ENCODE measurements around the gene SRSF6. TPM values are rescaled to one million over a fixed set of nuclear protein-coding genes. Genes with fewer than 3 reads are reported as not detected.

Gene SRSF6
- polyA plus RNA-seq (2013): 90.2 and 91.2 TPM in 2 replicates

DNA sequence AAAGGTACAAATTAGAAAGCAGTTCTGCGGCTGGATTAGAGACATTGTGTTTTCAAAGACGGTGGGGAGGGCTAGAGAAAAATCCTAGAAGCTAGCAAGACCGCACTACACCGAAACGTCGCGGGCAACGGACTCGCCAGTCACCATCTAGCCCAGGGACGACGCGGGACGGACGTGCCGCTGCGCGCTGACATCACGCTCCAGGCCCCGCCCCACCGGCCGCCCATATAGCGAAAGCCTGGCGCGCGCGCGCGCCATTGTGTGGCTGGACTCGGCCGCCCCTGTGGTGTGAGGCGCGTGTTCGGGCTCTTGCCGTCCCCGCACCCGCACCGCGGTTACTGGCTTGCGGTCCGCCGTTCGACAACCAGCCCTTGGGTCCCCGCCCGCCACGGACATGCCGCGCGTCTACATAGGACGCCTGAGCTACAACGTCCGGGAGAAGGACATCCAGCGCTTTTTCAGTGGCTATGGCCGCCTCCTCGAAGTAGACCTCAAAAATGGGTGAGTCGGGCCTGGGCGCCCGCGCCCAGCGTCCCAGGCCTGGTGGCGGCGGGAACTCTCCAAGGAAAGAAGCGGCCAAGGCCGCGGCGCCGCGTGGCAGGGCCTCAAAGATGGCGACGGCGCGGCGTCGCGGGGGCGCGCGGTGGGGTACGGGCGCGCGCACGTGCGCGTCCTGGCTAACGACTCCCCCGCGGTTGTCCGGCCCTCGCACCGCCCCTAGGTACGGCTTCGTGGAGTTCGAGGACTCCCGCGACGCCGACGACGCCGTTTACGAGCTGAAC is at the start of gene SRSF6:
TSS of gene SRSF6 (plus strand) at position 257 of the 782 bp plus-strand sequence. CDS start at position 395, 138 bp downstream.
- H3K9me3 ChIP-seq (ENCODE audit: insufficient read depth, low read depth, low read length): no peaks in the 10 kb centered on the region
- peak within 1 kb of the TSS; percentile 100 for H3K14ac ChIP-seq (ENCODE audit: low read length)
- H3K27ac ChIP-seq (ENCODE audit: low read depth, low read length): peak within 1 kb of the TSS; percentile 90
- peak within 1 kb of the TSS; percentile 100 for H3K9ac ChIP-seq (ENCODE audit: low read length)
- H3K4me1 ChIP-seq (ENCODE audit: control insufficient read depth in 1 of 2, insufficient read depth in 2 of 2, low read length in 2 of 2): peaks cover 0 to 6% of the 10 kb centered on the region in 2 experiments
- H4K12ac ChIP-seq (ENCODE audit: low read depth, low read length): peak within 1 kb of the TSS; percentile 100
- H2AK5ac ChIP-seq (ENCODE audit: low read length): peak within 1 kb of the TSS; percentile 100
- H3K79me1 ChIP-seq (ENCODE audit: low read length): peaks cover 12% of the 10 kb centered on the region
- peak within 1 kb of the TSS; percentile 99 for H2AFZ ChIP-seq (ENCODE audit: insufficient read depth, low read length, poor library complexity)
- H3K79me2 ChIP-seq (ENCODE audit: control insufficient read depth, insufficient read depth, low read length, poor library complexity): peaks cover 15% of the 10 kb centered on the region
- H2BK12ac ChIP-seq (ENCODE audit: low read length): peak within 1 kb of the TSS; percentile 56
- H3K36me3 ChIP-seq (ENCODE audit: control insufficient read depth in 1 of 2, insufficient read depth in 2 of 2, low read length in 2 of 2): peaks cover 9 to 20% of the 10 kb centered on the region in 2 experiments
- peak within 1 kb of the TSS; percentile 100 for H3K18ac ChIP-seq (ENCODE audit: low read length)
- H2BK5ac ChIP-seq (ENCODE audit: low read depth, low read length, poor library complexity): peak within 1 kb of the TSS; percentile 100
- H3K4me2 ChIP-seq (ENCODE audit: low read length): peak within 1 kb of the TSS; percentile 93
- H2BK120ac ChIP-seq (ENCODE audit: insufficient read depth, low read length, poor library complexity): peak within 1 kb of the TSS; percentile 98
- WGBS (ENCODE audit: extremely low coverage, insufficient coverage, insufficient read length): no CpG with 5 or more reads among the region's 101 CpGs
- H3K4ac ChIP-seq (ENCODE audit: low read depth, low read length): peak within 1 kb of the TSS; percentile 100
- H4K91ac ChIP-seq (ENCODE audit: low read depth, low read length): peak within 1 kb of the TSS; percentile 100
- peak within 1 kb of the TSS; percentile 100 for H3K4me3 ChIP-seq (ENCODE audit: low read depth, low read length)
- peak; percentile 90 to 94 for DNase-seq
- no peak within 1 kb of the TSS for H3K23ac ChIP-seq (ENCODE audit: low read length)
- peak within 1 kb of the TSS; percentile 99 for H4K8ac ChIP-seq (ENCODE audit: low read depth, low read length)
- H3K27me3 ChIP-seq (ENCODE audit: insufficient read depth, low read length): no peaks in the 10 kb centered on the region

DNA sequence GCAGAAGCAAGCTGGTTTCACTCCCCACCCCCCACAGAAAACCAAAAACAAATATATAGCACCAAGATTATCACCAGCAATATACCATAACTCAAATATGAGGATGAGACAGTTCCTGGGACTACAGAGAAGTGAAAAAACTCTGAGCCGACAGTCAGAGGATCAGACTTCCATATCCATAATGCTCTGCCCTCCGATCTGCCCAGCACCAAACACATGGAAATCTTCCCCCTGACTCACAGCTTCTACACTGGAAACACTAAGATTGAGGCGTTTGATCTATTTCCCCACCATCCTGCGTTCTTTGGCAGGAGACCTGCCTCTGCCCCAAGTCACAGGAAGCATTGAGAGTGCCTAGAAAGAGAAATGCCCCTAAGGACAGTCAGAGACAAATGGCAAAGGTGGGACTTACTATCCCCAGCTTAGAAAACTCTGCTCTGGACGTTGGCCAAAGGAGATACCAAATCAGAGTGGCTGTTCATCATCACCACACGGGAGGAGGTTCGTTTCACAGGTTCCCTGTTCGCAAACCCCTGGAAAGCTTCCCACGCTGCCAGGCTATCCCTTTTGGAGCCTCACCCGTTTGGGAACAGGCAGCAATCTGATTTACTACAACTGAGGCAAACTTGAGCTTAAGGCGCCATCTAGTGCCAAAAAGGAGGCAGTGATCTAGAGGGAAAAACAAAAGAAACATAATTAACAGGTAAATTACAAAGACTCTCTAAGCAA is 48.7 kb upstream of the SRSF6 start:
- no peak overlapping the region for H2AFZ ChIP-seq (ENCODE audit: insufficient read depth, low read length, poor library complexity)
- DNase-seq: peak in 1 of 2 donors; percentile 68
- H3K18ac ChIP-seq (ENCODE audit: low read length): no peak overlapping the region
- H3K79me2 ChIP-seq (ENCODE audit: control insufficient read depth, insufficient read depth, low read length, poor library complexity): no peaks in the 10 kb centered on the region
- H3K23ac ChIP-seq (ENCODE audit: low read length): no peak overlapping the region
- H3K14ac ChIP-seq (ENCODE audit: low read length): no peak overlapping the region
- H3K27me3 ChIP-seq (ENCODE audit: insufficient read depth, low read length): no peaks in the 10 kb centered on the region
- H3K4ac ChIP-seq (ENCODE audit: low read depth, low read length): no peak overlapping the region
- no peak overlapping the region for H4K91ac ChIP-seq (ENCODE audit: low read depth, low read length)
- no peak overlapping the region for H4K12ac ChIP-seq (ENCODE audit: low read depth, low read length)
- no peaks in the 10 kb centered on the region for H3K36me3 ChIP-seq (ENCODE audit: control insufficient read depth in 1 of 2, insufficient read depth in 2 of 2, low read length in 2 of 2)
- H3K4me3 ChIP-seq (ENCODE audit: low read depth, low read length): no peak overlapping the region
- no CpG with 5 or more reads among the region's 11 CpGs for WGBS (ENCODE audit: extremely low coverage, insufficient coverage, insufficient read length)
- H2BK120ac ChIP-seq (ENCODE audit: insufficient read depth, low read length, poor library complexity): no peak overlapping the region
- no peaks in the 10 kb centered on the region for H3K4me1 ChIP-seq (ENCODE audit: control insufficient read depth in 1 of 2, insufficient read depth in 2 of 2, low read length in 2 of 2)
- H2BK5ac ChIP-seq (ENCODE audit: low read depth, low read length, poor library complexity): no peak overlapping the region
- H2AK5ac ChIP-seq (ENCODE audit: low read length): no peak overlapping the region
- H3K4me2 ChIP-seq (ENCODE audit: low read length): no peak overlapping the region
- no peak overlapping the region for H2BK12ac ChIP-seq (ENCODE audit: low read length)
- H3K9ac ChIP-seq (ENCODE audit: low read length): no peak overlapping the region
- H3K79me1 ChIP-seq (ENCODE audit: low read length): no peaks in the 10 kb centered on the region
- H4K8ac ChIP-seq (ENCODE audit: low read depth, low read length): no peak overlapping the region
- peaks cover 2% of the 10 kb centered on the region for H3K9me3 ChIP-seq (ENCODE audit: insufficient read depth, low read depth, low read length)
- H3K27ac ChIP-seq (ENCODE audit: low read depth, low read length): no peak overlapping the region

DNA sequence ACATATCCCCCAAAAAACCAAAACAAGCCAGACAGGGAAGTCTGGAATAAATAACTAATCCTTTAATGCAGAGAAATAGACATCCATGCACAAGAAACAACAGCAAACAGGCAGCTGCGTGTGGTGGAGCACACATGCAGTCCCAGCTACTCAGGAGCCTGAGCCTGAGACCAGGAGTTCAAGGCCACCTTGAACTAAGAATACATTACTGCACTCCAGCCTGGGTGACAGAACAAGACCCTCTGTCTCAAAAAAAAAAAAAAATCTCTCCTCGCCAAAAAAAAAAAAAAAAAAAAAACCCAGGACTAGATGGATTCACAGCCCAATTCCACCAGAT is 48.2 kb upstream of the SRSF6 start:
- no peak overlapping the region for H2BK12ac ChIP-seq (ENCODE audit: low read length)
- H3K4me2 ChIP-seq (ENCODE audit: low read length): no peak overlapping the region
- H3K4me1 ChIP-seq (ENCODE audit: control insufficient read depth in 1 of 2, insufficient read depth in 2 of 2, low read length in 2 of 2): no peaks in the 10 kb centered on the region
- H3K36me3 ChIP-seq (ENCODE audit: control insufficient read depth in 1 of 2, insufficient read depth in 2 of 2, low read length in 2 of 2): no peaks in the 10 kb centered on the region
- no peak overlapping the region for H3K18ac ChIP-seq (ENCODE audit: low read length)
- H2AFZ ChIP-seq (ENCODE audit: insufficient read depth, low read length, poor library complexity): no peak overlapping the region
- H3K27me3 ChIP-seq (ENCODE audit: insufficient read depth, low read length): no peaks in the 10 kb centered on the region
- no peaks in the 10 kb centered on the region for H3K79me2 ChIP-seq (ENCODE audit: control insufficient read depth, insufficient read depth, low read length, poor library complexity)
- no peak overlapping the region for H3K14ac ChIP-seq (ENCODE audit: low read length)
- no peak overlapping the region for H4K12ac ChIP-seq (ENCODE audit: low read depth, low read length)
- H2BK120ac ChIP-seq (ENCODE audit: insufficient read depth, low read length, poor library complexity): no peak overlapping the region
- H3K27ac ChIP-seq (ENCODE audit: low read depth, low read length): no peak overlapping the region
- H2AK5ac ChIP-seq (ENCODE audit: low read length): no peak overlapping the region
- H3K9ac ChIP-seq (ENCODE audit: low read length): no peak overlapping the region
- DNase-seq: no peak
- no peak overlapping the region for H3K23ac ChIP-seq (ENCODE audit: low read length)
- no peaks in the 10 kb centered on the region for H3K79me1 ChIP-seq (ENCODE audit: low read length)
- H2BK5ac ChIP-seq (ENCODE audit: low read depth, low read length, poor library complexity): no peak overlapping the region
- peaks cover 2% of the 10 kb centered on the region for H3K9me3 ChIP-seq (ENCODE audit: insufficient read depth, low read depth, low read length)
- no peak overlapping the region for H4K91ac ChIP-seq (ENCODE audit: low read depth, low read length)
- H3K4ac ChIP-seq (ENCODE audit: low read depth, low read length): no peak overlapping the region
- no peak overlapping the region for H3K4me3 ChIP-seq (ENCODE audit: low read depth, low read length)
- H4K8ac ChIP-seq (ENCODE audit: low read depth, low read length): no peak overlapping the region
- no CpG with 5 or more reads among the region's 2 CpGs for WGBS (ENCODE audit: extremely low coverage, insufficient coverage, insufficient read length)

DNA sequence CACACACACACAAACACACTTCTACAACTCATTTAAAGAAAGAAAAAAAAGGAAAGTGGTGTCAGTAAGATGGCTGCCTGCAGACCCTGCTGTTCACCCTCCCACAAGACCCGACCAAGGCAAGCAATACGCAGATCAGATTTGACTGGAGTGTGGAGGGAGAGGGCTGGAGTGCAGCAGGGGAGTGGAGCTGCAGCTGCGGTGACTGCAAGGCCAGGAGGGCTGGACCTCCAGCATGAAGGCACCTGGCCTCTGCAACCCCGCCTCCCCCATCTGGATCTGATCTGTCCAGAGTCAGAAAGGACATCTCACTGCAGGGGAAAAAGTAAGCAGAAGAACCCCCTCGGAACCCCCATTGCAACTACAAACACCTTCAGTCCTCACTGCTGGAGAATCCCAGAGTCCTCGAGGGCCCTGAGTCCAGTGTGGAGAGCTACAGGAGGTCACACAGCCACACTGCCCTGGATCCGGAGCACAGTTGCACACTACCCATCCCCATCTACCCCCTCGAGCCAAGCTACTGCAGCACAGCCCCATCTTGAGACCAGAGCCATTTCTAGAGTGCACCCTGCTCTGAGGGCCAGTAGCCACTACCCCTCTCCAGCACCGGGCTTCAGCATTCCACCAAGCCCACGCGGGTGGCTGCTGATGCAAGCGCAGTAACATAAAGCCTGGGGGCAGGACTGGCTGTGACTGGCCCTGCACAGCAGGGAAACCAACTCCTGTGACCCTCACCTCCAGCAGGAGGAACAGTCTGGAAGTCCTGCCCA is 41.9 kb upstream of the SRSF6 start:
- Histone ChIP-seq H4K91ac (ENCODE audit: low read depth, low read length) (no peak overlapping the region), H3K9me3 (ENCODE audit: insufficient read depth, low read depth, low read length) (peaks cover 5% of the 10 kb centered on the region), H2BK5ac (ENCODE audit: low read depth, low read length, poor library complexity) (no peak overlapping the region), H3K27ac (ENCODE audit: low read depth, low read length) (no peak overlapping the region), H2AK5ac (ENCODE audit: low read length) (no peak overlapping the region), H3K4me1 (ENCODE audit: control insufficient read depth in 1 of 2, insufficient read depth in 2 of 2, low read length in 2 of 2) (no peaks in the 10 kb centered on the region), H2BK12ac (ENCODE audit: low read length) (no peak overlapping the region), H3K23ac (ENCODE audit: low read length) (no peak overlapping the region), H3K9ac (ENCODE audit: low read length) (no peak overlapping the region), H3K14ac (ENCODE audit: low read length) (no peak overlapping the region), H2BK120ac (ENCODE audit: insufficient read depth, low read length, poor library complexity) (no peak overlapping the region), H4K8ac (ENCODE audit: low read depth, low read length) (no peak overlapping the region), H3K18ac (ENCODE audit: low read length) (no peak overlapping the region), H4K12ac (ENCODE audit: low read depth, low read length) (no peak overlapping the region), H3K27me3 (ENCODE audit: insufficient read depth, low read length) (no peaks in the 10 kb centered on the region), H3K4ac (ENCODE audit: low read depth, low read length) (no peak overlapping the region), H3K4me3 (ENCODE audit: low read depth, low read length) (no peak overlapping the region), H3K4me2 (ENCODE audit: low read length) (no peak overlapping the region), H2AFZ (ENCODE audit: insufficient read depth, low read length, poor library complexity) (no peak overlapping the region), H3K36me3 (ENCODE audit: control insufficient read depth in 1 of 2, insufficient read depth in 2 of 2, low read length in 2 of 2) (no peaks in the 10 kb centered on the region), H3K79me2 (ENCODE audit: control insufficient read depth, insufficient read depth, low read length, poor library complexity) (no peaks in the 10 kb centered on the region), H3K79me1 (ENCODE audit: low read length) (no peaks in the 10 kb centered on the region)
- peak; percentile 8 to 36 for DNase-seq
- no CpG with 5 or more reads among the region's 12 CpGs for WGBS (ENCODE audit: extremely low coverage, insufficient coverage, insufficient read length)

Data from trophoblast cell (in vitro differentiated cells and primary cell).